ENCODE results near the gene EED.

DNA sequence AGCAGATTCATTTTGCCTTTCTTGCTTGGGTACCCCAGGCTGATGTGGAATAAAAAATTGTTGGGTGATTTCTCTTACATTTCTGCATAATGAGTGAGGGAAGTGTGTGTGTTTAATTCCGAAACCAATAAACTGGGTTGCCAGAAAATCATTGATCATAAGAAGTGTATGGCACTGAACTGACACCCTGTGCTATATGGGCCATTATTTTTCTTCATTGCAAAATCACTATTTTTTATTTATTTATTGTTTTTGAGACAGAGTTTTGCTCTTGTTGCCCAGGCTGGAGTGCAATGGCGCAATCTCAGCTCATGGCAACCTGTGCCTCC lies 42.9 kb downstream of the EED start:
- TF ChIP-seq POLR2A (IDR thresholded peaks at IDR 0.05; ENCODE audit: low read length): no peak
- TF ChIP-seq GATA1 (IDR thresholded peaks at IDR 0.05; ENCODE audit: low read depth, low read length): no peak

All from erythroblast (primary cell).